Mesodermal cell (in vitro differentiated cells): Measurements from ENCODE around the gene CACNA1B.

Experiments used
- H3K27ac ChIP-seq: 2 replicates; pipeline ENCODE4 v1.7.0; 2013; ENCODE audit warnings: mild to moderate bottlenecking, low read depth, low read length, moderate library complexity; ENCODE audit not compliant: severe bottlenecking
- H3K36me3 ChIP-seq: 2 replicates; pipeline ENCODE4 v1.7.1; 2013; ENCODE audit warnings: mild to moderate bottlenecking, low read length, moderate library complexity; ENCODE audit not compliant: control insufficient read depth, insufficient read depth
- H3K4me1 ChIP-seq: one replicate; pipeline ENCODE4 v1.7.1; 2013; ENCODE audit warnings: mild to moderate bottlenecking, low read length; ENCODE audit not compliant: insufficient read depth, control insufficient read depth, poor library complexity, severe bottlenecking
- H3K4me3 ChIP-seq: 2 replicates; pipeline ENCODE4 v1.7.0; 2013; ENCODE audit warnings: low read length, control low read depth, mild to moderate bottlenecking; ENCODE audit not compliant: insufficient read depth, poor library complexity, severe bottlenecking; ENCODE audit errors: extremely low read depth
- H3K9me3 ChIP-seq: 2 replicates; pipeline ENCODE4 v1.7.1; 2013; ENCODE audit warnings: mild to moderate bottlenecking, low read length, moderate library complexity; ENCODE audit not compliant: control insufficient read depth
- WGBS, 2 experiments: methylation state at CpG; one replicate each; pipeline ENCODE4 v1.1.5; 2013; ENCODE audit warnings: missing lambda C conversion rate in 2 of 2; ENCODE audit not compliant: insufficient coverage in 2 of 2; 5-methylcytosine and 5-hydroxymethylcytosine counted together

Gene CACNA1B

DNA sequence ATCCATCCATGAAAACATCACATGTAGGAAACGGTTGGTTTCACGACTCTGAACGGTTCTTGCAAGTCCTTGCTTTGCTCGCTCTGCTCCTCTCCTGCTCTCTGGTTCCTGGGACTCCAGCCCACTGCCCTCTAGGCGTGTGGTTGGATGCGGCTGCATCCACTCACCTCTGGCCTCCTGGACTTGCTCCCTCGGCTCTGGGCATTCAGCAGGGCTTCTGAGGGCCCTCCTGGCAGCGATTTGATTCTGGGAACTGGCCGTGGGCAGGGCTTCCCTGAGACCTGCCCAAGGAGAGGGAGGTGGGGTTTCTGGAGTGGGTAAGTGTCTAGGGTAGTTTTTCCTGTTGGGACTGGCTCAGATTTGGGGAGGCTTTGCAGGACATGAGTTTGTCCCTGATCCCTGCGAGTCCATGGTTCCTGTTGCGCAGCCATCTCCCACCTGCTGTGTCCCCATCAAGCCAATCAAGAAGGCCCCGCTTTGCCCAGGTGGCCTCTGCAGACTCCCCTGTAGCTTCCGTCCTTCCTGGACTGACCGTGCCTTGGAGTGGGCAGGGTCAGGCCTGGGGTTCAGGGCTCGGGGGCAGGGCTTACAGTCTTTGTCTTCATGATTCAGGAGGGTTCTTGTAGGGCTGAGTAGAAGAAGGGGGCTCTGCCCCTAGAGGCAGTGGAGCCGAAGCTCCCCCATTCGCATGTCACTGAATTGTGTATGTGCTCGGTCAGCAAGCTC lies 192.3 kb downstream of the CACNA1B start:
- H3K27ac ChIP-seq, result no peak overlapping the region
- no peak overlapping the region for H3K4me3 ChIP-seq
- H3K36me3 ChIP-seq, result no peaks in the 10 kb centered on the region
- 75 to 81% methylated on average over 15 to 17 of the region's 18 CpGs for WGBS, 2 experiments
- no peaks in the 10 kb centered on the region for H3K4me1 ChIP-seq
- H3K9me3 ChIP-seq, result no peaks in the 10 kb centered on the region

GRCh38 chr9:138070815-138071214 lies 193.2 kb downstream of the CACNA1B start:
- 82 to 85% methylated on average over 4 of the region's 8 CpGs for WGBS, 2 experiments
- Histone ChIP-seq H3K27ac (no peak overlapping the region), H3K4me3 (no peak overlapping the region)

GRCh38 chr9:138071292-138071691 lies 193.7 kb downstream of the CACNA1B start:
- Histone ChIP-seq H3K4me3 (no peak overlapping the region), H3K27ac (no peak overlapping the region), H3K9me3 (no peaks in the 10 kb centered on the region), H3K4me1 (no peaks in the 10 kb centered on the region), H3K36me3 (no peaks in the 10 kb centered on the region)
- 94 to 95% methylated on average over 11 to 14 of the region's 14 CpGs for WGBS, 2 experiments

More at GRCh38 chr9:138070815-138071214, 193.2 kb downstream of the CACNA1B start:
- Histone ChIP-seq H3K36me3 (no peaks in the 10 kb centered on the region), H3K4me1 (no peaks in the 10 kb centered on the region), H3K9me3 (no peaks in the 10 kb centered on the region)

GRCh38 chr9:138071731-138072130 lies 194.1 kb downstream of the CACNA1B start:
- H3K36me3 ChIP-seq, result no peaks in the 10 kb centered on the region
- no peak overlapping the region for H3K4me3 ChIP-seq
- 84 to 88% methylated on average over 6 of the region's 6 CpGs for WGBS, 2 experiments
- H3K9me3 ChIP-seq, result no peaks in the 10 kb centered on the region
- H3K4me1 ChIP-seq, result no peaks in the 10 kb centered on the region
- H3K27ac ChIP-seq, result no peak overlapping the region

DNA sequence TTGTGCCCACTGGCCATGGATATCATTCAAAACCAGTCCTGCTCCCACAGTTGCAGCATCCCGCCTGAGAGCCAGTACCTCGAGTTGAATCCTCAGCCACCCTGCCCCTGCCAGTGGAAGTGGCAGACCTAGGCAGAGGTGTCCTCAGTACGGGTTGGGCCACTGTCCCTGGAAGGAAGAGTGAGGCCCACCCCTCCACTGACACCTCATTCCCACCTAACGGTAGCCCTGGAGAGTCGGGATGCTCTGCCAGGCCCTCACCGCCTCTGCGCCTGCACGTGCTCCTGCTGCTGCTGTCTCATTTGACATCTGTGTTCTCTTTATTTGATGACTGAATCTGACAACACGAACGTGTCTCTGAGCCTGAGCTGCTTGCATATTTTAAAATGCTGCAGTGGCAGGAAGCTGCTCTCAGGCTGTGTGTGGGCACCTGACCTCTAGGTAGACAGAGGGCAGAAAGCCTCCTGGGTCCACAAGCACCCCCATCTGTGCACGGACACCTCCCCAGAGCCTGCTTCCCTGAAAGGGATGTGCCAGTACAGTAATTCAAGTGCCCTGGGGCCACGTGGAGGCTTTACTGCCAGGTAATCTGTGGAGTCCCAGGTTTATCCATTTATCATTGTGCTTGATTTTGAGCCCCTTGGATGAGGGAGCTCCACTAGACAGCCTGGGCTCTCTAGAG lies 194.7 kb downstream of the CACNA1B start:
- no peaks in the 10 kb centered on the region for H3K36me3 ChIP-seq
- H3K4me1 ChIP-seq, result no peaks in the 10 kb centered on the region
- H3K27ac ChIP-seq, result no peak overlapping the region
- no peak overlapping the region for H3K4me3 ChIP-seq
- no peaks in the 10 kb centered on the region for H3K9me3 ChIP-seq
- WGBS, 2 experiments, result 83% methylated on average over 10 to 11 of the region's 12 CpGs

- Histone ChIP-seq H3K36me3 (no peaks in the 10 kb centered on the region), H3K4me1 (no peaks in the 10 kb centered on the region), H3K9me3 (no peaks in the 10 kb centered on the region), H3K27ac (no peak overlapping the region), H3K4me3 (no peak overlapping the region)
- 78 to 79% methylated on average over 6 to 8 of the region's 9 CpGs for WGBS, 2 experiments
Measured at GRCh38 chr9:138072897-138073296, 195.3 kb downstream of the CACNA1B start.

DNA sequence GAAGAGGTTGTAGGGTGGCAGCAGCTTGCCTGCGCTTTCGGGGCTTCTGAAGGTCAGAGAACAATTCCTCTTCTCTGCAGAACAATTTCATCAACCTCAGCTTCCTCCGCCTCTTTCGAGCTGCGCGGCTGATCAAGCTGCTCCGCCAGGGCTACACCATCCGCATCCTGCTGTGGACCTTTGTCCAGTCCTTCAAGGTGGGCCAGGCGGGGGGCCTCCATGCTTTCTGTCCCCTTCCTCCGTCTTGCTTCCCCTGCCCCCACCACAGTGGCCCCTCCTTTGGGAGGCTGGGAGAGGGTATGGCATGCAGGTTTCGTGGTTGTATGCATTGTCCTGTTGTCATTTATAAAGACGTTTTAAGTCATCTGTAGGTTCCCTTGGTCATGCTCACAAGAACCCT lies 195.8 kb downstream of the CACNA1B start:
- H3K4me3 ChIP-seq, result no peak overlapping the region
- 89 to 92% methylated on average over 6 to 11 of the region's 12 CpGs for WGBS, 2 experiments
- no peaks in the 10 kb centered on the region for H3K36me3 ChIP-seq
- no peak overlapping the region for H3K27ac ChIP-seq
- no peaks in the 10 kb centered on the region for H3K9me3 ChIP-seq
- no peaks in the 10 kb centered on the region for H3K4me1 ChIP-seq

DNA sequence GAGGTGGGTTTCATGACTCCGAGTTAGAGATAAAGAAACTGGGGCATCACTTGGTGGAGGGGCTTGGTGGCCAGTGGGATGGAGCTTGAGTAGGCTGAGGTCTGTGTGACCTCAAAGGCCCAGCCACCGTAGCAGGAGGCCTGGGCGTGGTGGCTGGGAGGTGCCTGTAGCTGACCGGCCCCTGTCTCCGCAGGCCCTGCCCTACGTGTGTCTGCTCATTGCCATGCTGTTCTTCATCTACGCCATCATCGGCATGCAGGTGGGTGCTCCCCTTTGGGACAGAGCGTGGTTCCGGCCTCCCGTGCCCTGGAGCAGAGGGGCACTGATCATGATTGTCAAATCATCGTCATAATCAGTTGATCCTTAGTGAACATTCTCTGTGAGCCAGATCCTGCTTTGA lies 196.2 kb downstream of the CACNA1B start:
- H3K27ac ChIP-seq, result no peak overlapping the region
- WGBS, 2 experiments, result 89 to 95% methylated on average over 9 to 12 of the region's 12 CpGs
- no peaks in the 10 kb centered on the region for H3K36me3 ChIP-seq
- peaks cover 4% of the 10 kb centered on the region for H3K9me3 ChIP-seq
- H3K4me1 ChIP-seq, result no peaks in the 10 kb centered on the region
- no peak overlapping the region for H3K4me3 ChIP-seq

DNA sequence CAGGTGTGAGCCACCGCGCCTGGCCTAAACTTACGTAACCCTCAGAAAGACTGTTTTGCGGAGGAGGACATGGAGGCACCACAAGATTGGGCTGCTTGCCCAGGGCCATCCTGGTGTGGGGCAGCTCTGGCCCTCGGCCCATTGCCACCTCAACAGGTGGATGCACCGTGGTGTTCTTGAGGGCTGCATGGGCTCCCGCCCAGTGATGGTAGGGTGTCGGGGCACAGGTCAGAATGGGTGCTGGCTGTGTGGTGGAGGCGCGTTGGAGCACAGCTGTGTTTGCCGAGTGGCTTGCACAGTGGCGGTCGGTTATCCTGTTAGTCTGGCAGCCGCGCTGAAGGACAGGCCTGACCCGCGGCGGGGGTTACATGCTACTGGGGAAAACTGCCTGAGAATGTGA lies 196.9 kb downstream of the CACNA1B start:
- Histone ChIP-seq H3K4me3 (no peak overlapping the region), H3K27ac (no peak overlapping the region), H3K9me3 (peaks cover 8% of the 10 kb centered on the region), H3K36me3 (no peaks in the 10 kb centered on the region), H3K4me1 (no peaks in the 10 kb centered on the region)
- WGBS, 2 experiments, result 84 to 97% methylated on average over 8 to 18 of the region's 18 CpGs

DNA sequence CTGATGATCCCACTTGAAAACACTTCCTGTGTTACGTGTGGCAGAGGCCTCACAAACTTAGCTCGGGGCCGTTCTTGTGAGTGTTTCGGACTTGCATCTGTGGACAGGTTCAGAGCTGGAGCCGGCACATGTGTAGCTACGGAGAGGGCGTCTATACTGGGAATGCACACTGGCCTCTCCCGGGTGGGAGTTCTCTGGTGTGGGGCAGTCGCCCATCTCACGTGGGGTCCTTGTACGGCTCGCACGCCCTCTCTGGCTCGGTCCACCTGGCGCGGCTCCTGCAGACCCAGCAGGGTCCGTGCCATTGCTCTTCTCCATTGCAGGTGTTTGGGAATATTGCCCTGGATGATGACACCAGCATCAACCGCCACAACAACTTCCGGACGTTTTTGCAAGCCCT lies 197.9 kb downstream of the CACNA1B start:
- Histone ChIP-seq H3K4me3 (no peak overlapping the region), H3K27ac (no peak overlapping the region), H3K36me3 (no peaks in the 10 kb centered on the region), H3K4me1 (no peaks in the 10 kb centered on the region), H3K9me3 (peaks cover 8% of the 10 kb centered on the region)
- 93% methylated on average over 19 to 20 of the region's 20 CpGs for WGBS, 2 experiments
